HG03565 (cell line): ENCODE measurements around the gene TMEM30A.

ENCODE experiments used
- ATAC-seq: cut with Tn5 transposase; IDR thresholded peaks from one replicate; pipeline ENCODE4 v1.9.1; 2021; ENCODE audit warnings: mild to moderate bottlenecking, moderate library complexity; ENCODE audit not compliant: unreplicated experiment

Gene TMEM30A

GRCh38 chr6:75266716-75267291, 17.8 kb downstream of the TMEM30A start:
- ATAC-seq = peak; percentile 65

- no peak for ATAC-seq
Observed at GRCh38 chr6:75263401-75263750, 21.2 kb downstream of the TMEM30A start.

GRCh38 chr6:75262716-75263400, 21.7 kb downstream of the TMEM30A start:
- ATAC-seq = no peak

- ATAC-seq = no peak
Observed at GRCh38 chr6:75261299-75261698, 23.3 kb downstream of the TMEM30A start.

GRCh38 chr6:75257343-75258087, 27.1 kb downstream of the TMEM30A start:
- no peak for ATAC-seq

GRCh38 chr6:75250552-75250951, 34.0 kb downstream of the TMEM30A start:
- no peak for ATAC-seq

- ATAC-seq = no peak
Observed at GRCh38 chr6:75249837-75250236, 34.8 kb downstream of the TMEM30A start.

GRCh38 chr6:75246386-75246785, 38.2 kb downstream of the TMEM30A start:
- no peak for ATAC-seq

- peak; percentile 0 for ATAC-seq
Observed at GRCh38 chr6:75244063-75244584, 40.5 kb downstream of the TMEM30A start.

- ATAC-seq = peak; percentile 91
Observed at GRCh38 chr6:75243333-75244062, 41.1 kb downstream of the TMEM30A start, which contains the start of gene COX7A2. Gene COX7A2, minus strand, starts transcription at chr6:75243801. Its CDS starts 67 bp downstream, at chr6:75243734.

- ATAC-seq = no peak
Observed at GRCh38 chr6:75236630-75237029, 48.0 kb downstream of the TMEM30A start.

- ATAC-seq = no peak
Observed at GRCh38 chr6:75235271-75235670, 49.3 kb downstream of the TMEM30A start.

GRCh38 chr6:75234126-75234865, 50.3 kb downstream of the TMEM30A start:
- no peak for ATAC-seq

- no peak for ATAC-seq
Observed at GRCh38 chr6:75233092-75233615, 51.4 kb downstream of the TMEM30A start.

GRCh38 chr6:75230484-75231325, 53.9 kb downstream of the TMEM30A start:
- ATAC-seq = no peak

GRCh38 chr6:75224303-75224926, 60.2 kb downstream of the TMEM30A start:
- ATAC-seq = no peak

- ATAC-seq = no peak
Observed at GRCh38 chr6:75223428-75223827, 61.2 kb downstream of the TMEM30A start.

GRCh38 chr6:75222261-75222660, 62.3 kb downstream of the TMEM30A start:
- no peak for ATAC-seq

GRCh38 chr6:75221116-75221515, 63.5 kb downstream of the TMEM30A start:
- ATAC-seq = no peak
